SK-N-SH (cell line): ENCODE results near the gene GGCX. TPM values are rescaled to one million over a fixed set of nuclear protein-coding genes. Genes with fewer than 3 reads are reported as not detected.

ENCODE experiments used
- CTCF ChIA-PET: fragments of 300-600, 350-600 bp; formaldehyde crosslinking; extraction: SDS; loops from one replicate; lab custom pipeline; 2021; lab: Yijun Ruan, JAX
- POLR2A ChIA-PET: fragments of 350-600 bp; sonication (Branson Sonifier 250); formaldehyde crosslinking; extraction: SDS; loops from one replicate; lab custom pipeline; 2020; ENCODE audit warnings: antibody characterized with exemption, inconsistent platforms; lab: Yijun Ruan, JAX
- DNase-seq: peaks from one replicate; pipeline ENCODE4 v3.0.0; 2012
- H2AFZ ChIP-seq: fragments of 200-600 bp; sonication (generic); 2 replicates; pipeline ENCODE4 v1.8.1; 2016; ENCODE audit warnings: antibody characterized with exemption, mild to moderate bottlenecking, low read depth
- H3F3A ChIP-seq: fragments of 200-600 bp; sonication (generic); replicated peaks from 2 replicates; pipeline ENCODE3; 2016; ENCODE audit warnings: antibody characterized with exemption, mild to moderate bottlenecking; ENCODE audit not compliant: insufficient read depth
- H3K27ac ChIP-seq, 2 experiments: fragments of 200-500 bp in 1 of 2; fragments of 200-600 bp in 1 of 2; sonication (Bioruptor generic) in 1 of 2; sonication (generic), shearing (Covaris generic) in 1 of 2; 2 replicates each; pipeline versions ENCODE4 v1.5.1 to v1.6.1; 2014 to 2016; ENCODE audit warnings: low read depth in 2 of 2, inconsistent platforms in 1 of 2, low read length in 1 of 2, mild to moderate bottlenecking in 1 of 2, mixed read lengths in 1 of 2
- H3K27me3 ChIP-seq: fragments of 200-600 bp; sonication (generic), shearing (Covaris generic); 2 replicates; pipeline ENCODE4 v1.6.1; 2016; ENCODE audit warnings: mixed run types; ENCODE audit not compliant: insufficient read depth
- H3K36me3 ChIP-seq, 2 experiments: fragments of 200-500 bp in 1 of 2; fragments of 200-600 bp in 1 of 2; sonication (Bioruptor generic) in 1 of 2; sonication (generic) in 1 of 2; replicated peaks in 1 of 2; 2 replicates each; pipeline versions ENCODE3 to v1.5.1; 2014 to 2016; ENCODE audit warnings: low read length in 1 of 2, mild to moderate bottlenecking in 1 of 2; ENCODE audit not compliant: insufficient read depth in 2 of 2, control insufficient read depth in 1 of 2
- H3K4me1 ChIP-seq, 2 experiments: fragments of 200-500 bp in 1 of 2; fragments of 200-600 bp in 1 of 2; sonication (Bioruptor generic) in 1 of 2; sonication (generic), shearing (Covaris generic) in 1 of 2; 2 replicates each; pipeline versions ENCODE4 v1.5.1 to v1.6.1; 2014 to 2016; ENCODE audit warnings: low read depth in 1 of 2, low read length in 1 of 2, mixed run types in 1 of 2; ENCODE audit not compliant: insufficient read depth in 2 of 2, control insufficient read depth in 1 of 2
- H3K4me2 ChIP-seq: fragments of 200-600 bp; sonication (generic), shearing (Covaris generic); 2 replicates; pipeline ENCODE4 v1.6.1; 2017; ENCODE audit warnings: mixed run types
- H3K4me3 ChIP-seq, 2 experiments: fragments of 200-500 bp in 1 of 2; fragments of 200-600 bp in 1 of 2; sonication (Bioruptor generic) in 1 of 2; sonication (generic), shearing (Covaris generic) in 1 of 2; 2 replicates each; pipeline versions ENCODE4 v1.5.1 to v1.8.1; 2014 to 2016; ENCODE audit warnings: low read depth in 2 of 2, inconsistent platforms in 1 of 2, low read length in 1 of 2, mild to moderate bottlenecking in 1 of 2, mixed read lengths in 1 of 2, moderate library complexity in 1 of 2
- H3K79me2 ChIP-seq: fragments of 200-600 bp; sonication (generic); 2 replicates; pipeline ENCODE4 v1.8.1; 2017; ENCODE audit warnings: mild to moderate bottlenecking; ENCODE audit not compliant: insufficient read depth
- H3K9ac ChIP-seq: fragments of 200-600 bp; sonication (generic); 2 replicates; pipeline ENCODE4 v1.6.1; 2017; ENCODE audit warnings: mixed run types
- H3K9me2 ChIP-seq: fragments of 200-600 bp; sonication (generic); 2 replicates; pipeline ENCODE4 v1.6.1; 2017; ENCODE audit warnings: mixed run types
- H3K9me3 ChIP-seq: fragments of 200-600 bp; sonication (generic); 2 replicates; pipeline ENCODE4 v1.6.1; 2017; ENCODE audit warnings: mixed run types, mild to moderate bottlenecking, moderate library complexity
- H4K20me1 ChIP-seq: fragments of 200-600 bp; sonication (generic); 2 replicates; pipeline ENCODE4 v1.6.1; 2017; ENCODE audit warnings: mild to moderate bottlenecking, mixed run types; ENCODE audit not compliant: insufficient read depth
- FOXJ3 ChIP-seq: sonication (generic); formaldehyde crosslinking; IDR thresholded peaks from 2 replicates; pipeline ENCODE4 v1.5.1; 2020; ENCODE audit warnings: mild to moderate bottlenecking, missing genetic modification reagents
- MXI1 ChIP-seq: IDR thresholded peaks from 2 replicates; pipeline ENCODE4 v1.6.1; 2012; ENCODE audit warnings: mild to moderate bottlenecking, low read depth, low read length, improper control_type of control experiment
- RAD21 ChIP-seq: IDR thresholded peaks from 2 replicates; pipeline ENCODE4 v1.6.1; 2012; ENCODE audit warnings: mild to moderate bottlenecking, low read length
- SMC3 ChIP-seq: IDR thresholded peaks from 2 replicates; pipeline ENCODE4 v1.6.1; 2012; ENCODE audit warnings: low read depth, low read length, improper control_type of control experiment
- TEAD4 ChIP-seq: IDR thresholded peaks from 2 replicates; pipeline ENCODE4 v1.4.0; 2012; ENCODE audit warnings: mild to moderate bottlenecking, borderline replicate concordance; ENCODE audit not compliant: insufficient read depth
- WGBS: methylation state at CpG from one replicate; pipeline ENCODE4 v1.1.6; 2017; ENCODE audit warnings: low lambda C conversion rate; 5-methylcytosine and 5-hydroxymethylcytosine counted together
- polyA plus RNA-seq, 3 experiments: library from polyadenylated mRNA; depleted of rRNA; stranded (reverse); fragments of >200 nt; gene quantifications; 2 replicates each; pipeline ENCODE4 v1.2.3, GENCODE V29; 2012
- small RNA-seq, 7 experiments: library from RNA; depleted of rRNA; stranded (forward); fragments of <200 nt; gene quantifications; one replicate each; pipeline ENCODE3, GENCODE V24; 2012
- TF ChIP-seq, protein P1 (sequence below): IDR thresholded peaks from 2 replicates; pipeline ENCODE4 v1.4.0; 2012; ENCODE audit warnings: low read depth
- TF ChIP-seq, protein P2 (sequence below): fragments of 150-350 bp; IDR thresholded peaks from 2 replicates; pipeline ENCODE4 v1.6.1; 2017; ENCODE audit warnings: antibody characterized with exemption, low read length, low read depth, borderline replicate concordance

The GGCX gene
- polyA plus RNA-seq, 1 of the 3 experiments (the other 2 are of a cell fraction) = 34.5 TPM

DNA sequence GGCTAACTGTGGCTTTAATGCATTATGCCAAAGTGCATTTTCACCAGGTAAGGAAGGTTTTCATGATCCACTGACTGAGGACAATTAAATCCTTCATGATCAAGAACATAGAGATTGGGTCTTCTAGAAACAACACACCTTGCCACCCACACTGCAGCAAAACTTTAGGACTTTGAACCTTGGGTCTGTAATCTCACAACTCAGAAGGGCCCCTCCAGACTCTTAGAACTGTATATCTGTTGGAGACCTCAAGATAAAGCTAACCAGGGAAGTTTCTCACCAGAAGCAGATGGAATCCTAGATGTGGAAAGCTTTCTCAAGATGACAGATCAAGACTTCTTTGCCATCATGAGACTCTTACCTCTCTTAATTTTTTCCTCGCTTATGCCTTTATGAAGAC lies 64.9 kb downstream of the GGCX start:
- H3K27ac ChIP-seq = no peak overlapping the region
- no peak for DNase-seq
- no peaks in the 10 kb centered on the region for H3K27me3 ChIP-seq
- 92% methylated on average over 1 of the region's 1 CpG for WGBS
- H2AFZ ChIP-seq = no peak overlapping the region
- H3K4me3 ChIP-seq = no peak overlapping the region
- no peaks in the 10 kb centered on the region for H3K4me1 ChIP-seq
- no peak overlapping the region for H3K9ac ChIP-seq
- TF ChIP-seq, protein P1, sequence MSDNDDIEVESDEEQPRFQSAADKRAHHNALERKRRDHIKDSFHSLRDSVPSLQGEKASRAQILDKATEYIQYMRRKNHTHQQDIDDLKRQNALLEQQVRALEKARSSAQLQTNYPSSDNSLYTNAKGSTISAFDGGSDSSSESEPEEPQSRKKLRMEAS = no peak
- TF ChIP-seq FOXJ3 (CRISPR knock-in tag) = no peak
- TF ChIP-seq TEAD4 = no peak
- no peak for TF ChIP-seq MXI1
- TF ChIP-seq RAD21 = no peak
- TF ChIP-seq, protein P2, sequence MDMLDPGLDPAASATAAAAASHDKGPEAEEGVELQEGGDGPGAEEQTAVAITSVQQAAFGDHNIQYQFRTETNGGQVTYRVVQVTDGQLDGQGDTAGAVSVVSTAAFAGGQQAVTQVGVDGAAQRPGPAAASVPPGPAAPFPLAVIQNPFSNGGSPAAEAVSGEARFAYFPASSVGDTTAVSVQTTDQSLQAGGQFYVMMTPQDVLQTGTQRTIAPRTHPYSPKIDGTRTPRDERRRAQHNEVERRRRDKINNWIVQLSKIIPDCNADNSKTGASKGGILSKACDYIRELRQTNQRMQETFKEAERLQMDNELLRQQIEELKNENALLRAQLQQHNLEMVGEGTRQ = no peak
- TF ChIP-seq SMC3 = no peak
- CTCF ChIA-PET = interaction anchor here (0.9 to 1.2 kb wide), 2 partner anchors 23 to 75 kb away, joined by 3 read pairs; no protein-coding TSS in a partner anchor
- H3K79me2 ChIP-seq = no peaks in the 10 kb centered on the region
- no peaks in the 10 kb centered on the region for H3K9me3 ChIP-seq
- no peaks in the 10 kb centered on the region for H4K20me1 ChIP-seq
- POLR2A ChIA-PET = no interaction called here
- no peaks in the 10 kb centered on the region for H3K9me2 ChIP-seq
- peaks cover 9% of the 10 kb centered on the region for H3F3A ChIP-seq
- H3K36me3 ChIP-seq = no peaks in the 10 kb centered on the region
- no peak overlapping the region for H3K4me2 ChIP-seq

Small RNA genes lying within 50 kb of the gene (small RNA-seq; reads per million reads assigned to genes)
- 0 reads per million in 7 experiments for gene RN7SL126P

Other genes with a start within 250 kb of the GGCX start
- gene TGOLN2, start 233.5 kb downstream of the GGCX start, polyA plus RNA-seq (2012; rRNA removed) = 138 and 140 TPM in 2 replicates
- 28.0 and 37.7 TPM in 2 replicates for gene RETSAT, start 207.0 kb downstream of the GGCX start, polyA plus RNA-seq (2012; rRNA removed)
- 15.4 and 25.1 TPM in 2 replicates for gene ELMOD3, start 206.7 kb downstream of the GGCX start, polyA plus RNA-seq (2012; rRNA removed)
- gene CAPG, start 151.1 kb downstream of the GGCX start, polyA plus RNA-seq (2012; rRNA removed) = 1.2 and 1.3 TPM in 2 replicates
- 0.33 and 0.42 TPM in 2 replicates for gene SH2D6, start 142.8 kb downstream of the GGCX start, polyA plus RNA-seq (2012; rRNA removed)
- gene MAT2A, start 22.3 kb downstream of the GGCX start, polyA plus RNA-seq (2012; rRNA removed) = 187 and 326 TPM in 2 replicates
- gene VAMP8, start 16.1 kb upstream of the GGCX start, polyA plus RNA-seq (2012; rRNA removed) = 0.72 and 1.3 TPM in 2 replicates
- 9.8 and 12.0 TPM in 2 replicates for gene VAMP5, start 22.9 kb upstream of the GGCX start, polyA plus RNA-seq (2012; rRNA removed)
- gene RNF181, start 34.3 kb upstream of the GGCX start, polyA plus RNA-seq (2012; rRNA removed) = 312 and 353 TPM in 2 replicates
- gene TMEM150A, start 41.2 kb upstream of the GGCX start, polyA plus RNA-seq (2012; rRNA removed) = 20.2 TPM in 2 replicates
- gene C2orf68, start 50.6 kb upstream of the GGCX start, polyA plus RNA-seq (2012; rRNA removed) = 14.5 and 24.3 TPM in 2 replicates
- 49.1 and 50.3 TPM in 2 replicates for gene USP39, start 54.7 kb upstream of the GGCX start, polyA plus RNA-seq (2012; rRNA removed)
- not detected in 2 replicates for gene SFTPB, start 106.7 kb upstream of the GGCX start, polyA plus RNA-seq (2012; rRNA removed)
- not detected in 2 replicates for gene GNLY, start 132.9 kb upstream of the GGCX start, polyA plus RNA-seq (2012; rRNA removed)
- 5.6 and 6.4 TPM in 2 replicates for gene ATOH8, start 192.5 kb upstream of the GGCX start, polyA plus RNA-seq (2012; rRNA removed)